NCI-H1417 treated with DMSO at 0.1 percent for 48 hours (cell line): ENCODE measurements around the gene KRT77.
"Not testable (repeated sequence)": the region's sequence is repeated elsewhere in the genome, so short reads cannot be mapped to it uniquely, and the experiment has no call there.

Experiments used
- DNase-seq: peaks from one replicate; lab custom pipeline; 2025; lab: John Stamatoyannopoulos, UW

KRT77 gene

DNA sequence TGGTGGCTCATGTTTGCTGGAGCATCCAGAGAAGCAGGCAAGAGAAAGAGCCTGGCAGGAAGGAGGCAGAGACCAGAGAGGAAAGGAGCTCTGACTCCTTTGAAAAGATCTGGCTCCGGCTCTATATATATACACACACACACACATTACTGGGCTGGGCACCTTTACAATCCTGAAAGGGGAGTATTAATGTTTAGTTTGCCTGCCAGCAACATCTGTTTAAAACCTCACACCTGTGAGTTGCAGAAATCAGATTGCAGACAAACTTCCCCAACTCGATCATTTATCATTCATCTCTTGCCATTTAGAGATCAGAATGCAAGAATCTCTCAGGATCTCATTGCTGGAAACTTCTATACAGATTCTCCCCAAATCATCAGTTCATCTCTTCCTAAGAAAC is at the start of gene KRT77:
TSS of gene KRT77 (minus strand) at position 101 of the 400 bp plus-strand sequence. CDS start at position 11, 90 bp downstream.
- DNase-seq: no peak

DNA sequence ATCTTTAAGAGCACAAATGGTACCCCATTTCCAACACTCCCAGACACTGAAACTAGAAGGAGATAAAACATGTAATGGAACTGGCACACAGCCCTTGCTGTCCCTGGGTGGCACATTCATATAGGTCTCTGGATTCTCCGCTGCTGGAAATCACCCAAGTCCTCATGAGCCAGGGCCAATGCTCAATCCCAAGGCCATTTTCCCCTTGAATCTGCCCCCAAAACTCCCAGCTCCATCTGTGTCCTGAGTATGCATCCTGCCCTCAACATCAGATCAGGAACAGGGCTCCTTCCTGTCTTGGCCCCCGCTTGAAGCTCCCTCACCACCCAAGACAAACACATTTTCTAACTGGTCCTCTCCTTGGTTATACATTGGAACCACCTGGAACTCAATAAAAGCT is 49.2 kb upstream of the KRT77 start:
- no peak for DNase-seq

DNA sequence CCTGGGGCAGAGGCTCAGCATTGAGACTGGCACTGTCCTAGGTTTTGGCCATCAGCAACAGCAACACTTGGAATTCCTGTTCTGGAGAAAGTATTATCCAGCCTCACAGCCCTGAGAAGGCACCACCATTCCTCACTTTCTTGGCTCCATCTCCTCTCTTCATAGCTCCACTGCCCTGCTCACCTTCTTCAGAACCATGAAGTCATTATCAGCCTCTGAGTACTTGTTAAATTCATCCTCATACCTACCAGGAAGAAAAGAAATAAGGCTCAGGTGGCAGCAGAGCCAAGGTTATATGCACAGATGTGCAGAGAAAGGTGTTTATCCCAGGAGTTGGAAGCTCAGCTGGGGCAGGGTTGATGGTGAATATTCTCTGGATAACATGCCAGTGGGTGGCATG is 48.5 kb upstream of the KRT77 start:
- no peak for DNase-seq

DNA sequence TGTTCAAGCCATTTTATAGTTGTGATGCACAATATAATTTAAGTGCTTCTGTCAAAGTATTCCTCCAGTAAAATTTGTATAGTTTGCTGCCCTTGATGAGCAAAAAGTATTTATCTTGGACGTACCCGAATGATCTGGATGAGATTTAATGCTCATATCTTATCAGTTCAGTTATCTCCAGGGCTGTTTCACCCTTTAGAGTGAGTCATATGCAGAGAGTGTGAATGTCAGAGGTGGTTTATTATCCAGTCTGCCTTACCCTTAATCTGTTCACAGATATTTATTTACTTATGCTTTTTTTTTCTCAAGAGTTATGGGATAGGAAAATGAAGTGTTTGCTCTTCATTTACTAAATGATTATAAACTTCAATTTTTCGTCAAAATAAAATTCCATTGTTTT is 47.2 kb upstream of the KRT77 start:
- DNase-seq: not testable (repeated sequence)

DNA sequence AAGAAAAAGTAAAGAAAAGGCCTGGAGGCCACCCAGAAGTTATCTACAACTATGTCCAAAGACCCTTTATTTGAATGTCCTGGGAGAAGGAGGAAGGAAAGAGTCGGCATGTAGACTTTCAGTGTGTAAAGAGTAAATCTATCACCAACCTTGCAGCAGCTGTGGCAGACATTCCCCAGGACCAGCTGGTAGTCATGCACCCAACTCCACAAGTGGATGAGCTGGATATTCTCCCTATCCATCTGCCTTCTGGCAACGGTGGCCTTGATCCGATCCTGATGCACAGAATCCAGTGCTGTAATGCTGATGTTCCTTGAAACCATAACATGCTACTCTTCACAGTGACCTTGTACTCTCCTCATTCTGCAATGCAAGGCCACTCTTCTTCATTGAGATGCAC is 46.5 kb upstream of the KRT77 start:
- DNase-seq: no peak

DNA sequence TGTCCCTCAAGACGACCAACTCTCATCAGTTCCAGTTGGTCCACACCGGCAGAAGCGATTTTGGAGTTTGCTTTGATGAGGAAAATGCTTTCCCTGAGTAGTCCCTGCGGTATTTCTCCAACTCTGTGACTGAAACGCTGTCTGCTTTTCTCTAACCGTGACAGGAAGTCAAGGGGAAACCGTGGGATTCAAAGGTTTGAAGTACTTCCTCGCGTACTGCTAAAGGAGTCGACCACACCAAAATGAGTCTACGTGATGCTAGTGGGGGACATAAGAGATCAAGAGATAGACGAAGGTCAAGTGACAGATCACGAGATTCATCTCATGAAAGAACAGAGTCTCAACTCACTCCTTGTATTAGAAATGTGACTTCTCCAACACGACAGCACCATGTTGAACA is 45.3 kb upstream of the KRT77 start:
- DNase-seq: no peak

DNA sequence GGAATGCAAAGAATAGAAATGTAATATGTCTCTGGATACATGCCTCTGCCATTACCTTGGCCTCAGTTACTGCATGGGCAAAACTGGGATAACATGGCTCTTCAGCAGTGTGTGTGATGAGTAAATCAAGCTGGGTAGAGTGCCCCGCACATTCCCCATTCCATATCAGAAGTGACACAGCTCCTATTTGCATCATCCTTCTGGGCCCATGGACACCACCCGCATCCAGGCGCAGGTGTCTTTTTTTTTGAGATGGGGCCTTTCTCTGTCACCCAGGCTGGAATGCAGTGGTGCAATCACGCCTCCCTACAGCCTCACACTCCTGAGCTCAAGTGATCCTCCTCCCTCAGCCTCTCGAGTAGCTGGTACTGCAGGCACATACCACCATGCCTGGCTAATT is 42.2 kb upstream of the KRT77 start:
- DNase-seq: no peak

DNA sequence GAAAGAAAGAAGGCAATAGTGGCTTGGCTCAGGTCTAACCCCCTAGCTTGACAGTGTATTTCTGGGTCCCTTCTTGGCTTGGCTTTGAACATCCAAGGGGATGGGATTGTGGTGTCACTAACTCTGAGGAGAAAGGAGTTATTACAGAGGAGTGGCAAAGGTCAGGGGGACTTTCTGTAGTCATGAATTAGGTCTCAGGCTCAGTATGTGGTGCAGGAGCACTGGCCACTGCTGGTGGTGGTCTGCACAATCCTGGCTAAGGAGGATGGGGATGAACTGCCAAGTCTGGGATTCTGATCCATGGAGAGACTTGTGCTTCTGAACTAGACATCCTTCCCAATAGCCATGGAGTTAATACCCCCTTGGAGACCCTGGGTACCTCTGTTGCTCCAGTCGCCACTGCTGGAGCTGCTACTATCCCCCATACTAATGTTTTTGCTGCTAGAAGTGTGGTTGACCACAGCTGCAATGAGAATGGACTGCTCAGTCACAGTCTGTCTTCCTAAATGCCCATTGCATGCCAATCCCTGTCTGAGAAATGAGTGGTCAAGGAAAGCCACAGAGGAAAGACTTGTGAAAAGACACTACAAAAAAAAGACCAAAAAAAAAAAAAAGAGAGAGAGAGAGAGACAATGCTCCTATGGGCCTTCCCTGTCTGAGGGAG is 41.3 kb upstream of the KRT77 start:
- no peak for DNase-seq

DNA sequence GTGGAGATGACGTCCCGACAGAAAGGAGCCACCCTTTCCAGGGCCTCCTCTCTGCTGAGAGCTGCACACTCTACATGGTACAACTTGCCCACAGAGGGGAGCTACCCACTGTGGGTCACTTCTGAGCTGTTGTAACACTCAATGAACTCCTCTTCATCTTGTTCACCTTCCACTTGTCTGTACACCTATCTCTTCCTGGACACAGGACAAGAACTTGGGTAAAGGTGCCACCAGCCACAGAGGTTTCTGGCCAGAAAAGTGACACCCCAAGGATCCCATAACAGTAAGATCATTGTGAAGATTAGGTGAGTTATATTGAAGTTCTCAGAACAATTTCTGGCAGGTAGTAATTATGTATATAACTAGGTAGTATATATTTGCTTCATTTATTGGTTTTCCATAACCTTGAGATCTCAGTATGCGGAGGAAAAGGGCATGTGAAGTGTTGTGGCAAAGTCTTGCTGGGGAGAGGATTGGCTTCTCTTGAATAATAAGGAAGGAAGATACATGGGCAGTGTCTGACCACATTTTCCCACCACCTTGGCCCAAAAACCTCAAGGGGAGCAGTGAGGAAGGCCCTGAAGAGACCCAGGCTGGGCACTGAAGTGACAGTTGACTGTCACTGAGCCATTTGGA is 39.6 kb upstream of the KRT77 start:
- no peak for DNase-seq

DNA sequence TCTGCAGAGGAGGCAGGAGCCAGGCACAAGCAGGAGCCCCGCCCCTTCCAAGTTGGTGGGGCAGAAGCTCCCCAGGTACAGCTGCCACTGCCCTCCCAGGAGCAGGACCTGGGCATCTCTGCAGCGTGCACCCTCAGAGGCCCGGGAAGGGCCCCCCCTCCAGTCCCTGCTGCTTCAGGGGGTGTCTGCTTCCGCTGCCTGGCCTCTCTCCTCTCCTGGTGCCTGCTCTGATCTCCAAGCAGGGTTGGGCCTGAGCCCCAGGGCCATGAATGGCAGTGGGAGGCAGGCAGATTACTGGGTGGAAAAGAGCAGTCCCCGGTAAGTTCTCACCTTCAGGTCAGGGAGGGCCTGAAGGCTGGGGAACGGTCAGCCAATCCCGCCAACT is 38.9 kb upstream of the KRT77 start:
- DNase-seq: no peak

DNA sequence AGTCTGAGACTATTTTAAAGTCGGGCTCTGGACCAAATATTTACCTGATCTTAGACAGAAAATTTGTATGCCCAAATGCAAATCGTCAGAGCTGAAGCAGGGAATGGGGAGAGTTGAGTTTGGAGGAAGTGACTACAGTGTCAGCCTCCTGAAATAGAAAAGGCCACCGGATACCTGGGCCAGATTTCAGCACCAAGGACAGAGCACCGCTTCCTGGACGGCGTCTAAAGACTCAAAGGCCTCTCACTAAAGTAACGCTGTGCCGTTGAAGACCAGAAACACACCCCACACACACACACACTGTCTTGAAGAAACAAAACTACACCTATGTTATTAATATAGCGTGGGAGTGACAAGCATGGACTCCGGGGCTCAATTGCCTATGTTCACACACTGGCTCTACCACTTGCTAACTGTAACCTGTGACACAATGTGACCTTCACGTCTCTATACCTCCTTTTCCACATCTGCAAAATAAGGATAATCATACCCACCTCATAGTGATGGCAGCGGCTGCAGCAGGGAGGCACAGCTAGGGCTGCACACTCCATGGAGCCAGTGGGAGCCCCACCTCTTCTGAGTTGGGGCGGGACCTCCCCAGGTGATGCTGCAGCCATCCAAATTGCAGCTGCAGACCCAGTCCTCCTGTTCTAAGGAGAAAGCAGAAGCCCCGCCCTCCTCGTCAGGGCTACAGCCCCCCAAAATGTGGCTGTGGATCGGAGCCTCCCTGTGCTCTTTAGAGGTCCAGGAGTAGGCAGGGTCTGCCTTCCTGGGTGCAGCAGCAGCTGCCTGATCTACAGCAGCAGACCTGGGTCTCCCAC is 38.3 kb upstream of the KRT77 start:
- no peak for DNase-seq

DNA sequence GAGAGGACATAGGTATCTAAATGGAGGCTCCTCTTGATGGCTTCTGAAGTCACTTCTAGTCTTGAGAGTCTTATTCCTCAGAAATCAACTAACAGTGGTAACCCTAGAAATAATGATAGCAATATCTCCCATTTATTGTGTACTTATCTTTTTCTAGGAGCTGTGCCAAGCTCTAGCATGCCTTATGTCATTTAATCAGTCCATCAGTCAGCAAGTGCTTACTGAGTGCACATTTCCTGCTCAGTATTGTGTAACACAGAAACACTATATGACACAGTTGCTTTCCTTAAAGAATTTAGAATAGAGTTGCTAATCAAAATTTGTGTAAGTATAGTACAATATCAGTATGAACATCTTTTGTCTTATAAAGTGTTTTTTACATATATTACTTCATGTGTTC is 37.3 kb upstream of the KRT77 start:
- DNase-seq: no peak

DNA sequence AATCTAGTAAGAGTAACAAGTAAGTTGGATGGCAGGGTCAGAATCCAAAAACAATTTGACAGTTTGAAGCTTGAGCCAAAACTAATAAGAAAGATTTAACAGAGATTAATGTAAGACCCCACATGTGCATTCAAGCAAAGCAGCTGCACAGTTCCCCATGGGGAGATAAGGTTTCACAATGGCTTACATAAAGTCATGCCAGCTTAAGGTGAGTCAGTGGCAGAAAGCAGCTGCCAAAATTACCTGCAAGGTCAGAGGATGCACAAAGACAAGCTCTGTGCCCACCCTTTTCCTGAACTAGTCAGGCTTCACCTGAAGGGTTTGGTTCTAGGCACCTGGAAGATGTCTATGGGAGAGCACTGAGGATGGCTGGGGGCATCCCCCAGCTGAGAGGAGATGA is 36.6 kb upstream of the KRT77 start:
- DNase-seq: no peak

DNA sequence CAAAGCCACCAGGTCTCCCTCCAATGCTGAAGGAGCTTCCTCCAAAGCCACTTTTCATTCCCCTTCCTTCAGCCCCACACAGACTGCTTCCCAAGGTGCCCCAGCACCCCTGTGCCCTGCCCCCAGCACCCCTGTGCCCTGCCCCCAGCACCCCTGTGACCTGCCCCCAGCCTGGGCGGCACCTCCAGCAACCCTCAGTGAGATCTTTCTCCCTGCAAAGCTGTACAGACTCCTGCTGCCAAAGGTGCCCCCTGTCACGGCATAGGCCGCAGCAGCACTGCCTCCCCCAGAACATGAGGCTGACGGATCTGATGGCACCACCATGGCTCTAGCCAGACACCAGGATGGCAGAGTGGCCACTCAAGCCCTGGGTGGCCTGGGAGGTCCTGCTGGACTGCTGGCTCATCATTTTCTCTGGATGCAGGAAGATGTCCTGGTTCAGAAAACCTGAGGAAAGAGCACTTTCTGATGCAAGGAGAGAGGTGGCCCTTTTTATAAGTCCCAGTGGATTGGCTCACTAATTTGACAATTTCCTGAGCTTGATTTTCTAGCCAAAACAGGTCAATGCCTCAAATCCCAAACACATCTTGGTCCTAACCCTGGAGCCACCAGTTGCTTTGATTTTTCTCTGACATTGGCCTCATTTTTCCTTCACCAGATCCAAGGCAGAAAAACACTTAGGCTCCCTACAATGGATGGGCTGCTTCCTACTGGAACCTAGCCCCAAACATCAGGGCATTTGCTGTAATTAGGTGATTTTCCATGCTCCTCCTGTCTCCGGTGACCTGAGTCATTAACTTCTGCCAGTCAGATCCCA is 32.7 kb upstream of the KRT77 start:
- DNase-seq: no peak

DNA sequence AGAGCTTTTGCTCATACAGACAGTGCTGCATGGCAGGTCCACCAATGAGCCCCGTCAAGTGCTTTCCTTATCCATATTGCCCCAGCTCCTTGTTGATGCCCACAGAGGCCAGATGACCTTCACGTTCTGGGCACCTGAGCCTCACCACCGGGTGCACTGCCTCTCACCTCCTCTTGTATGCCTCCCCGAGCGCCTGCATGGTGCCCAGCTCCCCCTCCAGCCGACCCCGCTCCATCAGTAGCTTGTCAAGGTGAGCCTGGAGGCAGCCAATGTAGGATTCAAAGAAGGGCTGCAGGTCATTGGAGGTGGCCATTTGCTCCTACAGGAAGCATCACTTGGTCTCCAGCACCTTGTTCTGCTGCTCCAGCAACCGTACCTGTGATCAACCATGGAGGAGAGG is 31.8 kb upstream of the KRT77 start:
- DNase-seq: no peak

DNA sequence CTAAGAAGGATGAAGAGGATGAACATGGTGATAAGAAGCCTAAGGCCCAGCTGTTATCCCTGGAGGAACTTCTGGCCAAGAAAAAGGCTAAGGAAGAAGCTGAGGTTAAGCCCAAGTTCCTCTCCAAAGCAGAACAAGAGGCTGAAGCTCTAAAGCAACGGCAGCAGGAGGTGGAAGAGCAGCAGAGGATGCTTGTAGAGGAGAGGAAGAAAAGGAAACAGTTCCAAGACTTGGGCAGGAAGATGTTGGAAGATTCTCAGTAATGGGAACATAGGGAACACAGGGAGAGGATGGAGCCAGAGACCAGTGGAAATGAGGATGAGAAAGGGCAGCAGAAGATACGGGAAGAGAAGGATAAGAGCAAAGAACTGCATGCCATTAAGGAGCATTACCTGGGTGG is 27.5 kb upstream of the KRT77 start:
- DNase-seq: no peak

DNA sequence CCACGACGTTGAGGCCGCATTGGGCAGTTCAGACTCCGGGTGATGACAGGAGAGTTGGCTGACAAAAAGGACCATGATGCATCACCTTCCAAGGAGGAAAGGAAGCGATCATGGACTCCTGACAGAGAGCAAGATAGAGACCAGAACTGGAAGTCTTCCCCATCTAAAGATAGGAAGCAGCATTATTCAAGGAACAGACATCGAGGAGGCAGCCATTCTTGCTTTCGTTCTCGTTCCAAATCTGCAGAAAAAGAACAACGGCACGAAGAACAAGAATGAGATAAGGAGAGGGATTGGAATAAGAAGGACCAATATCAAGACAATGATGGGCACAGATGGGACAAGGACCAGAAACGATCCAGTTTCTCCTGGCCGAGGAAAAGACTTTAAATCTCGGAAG is 27.1 kb upstream of the KRT77 start:
- DNase-seq: no peak

DNA sequence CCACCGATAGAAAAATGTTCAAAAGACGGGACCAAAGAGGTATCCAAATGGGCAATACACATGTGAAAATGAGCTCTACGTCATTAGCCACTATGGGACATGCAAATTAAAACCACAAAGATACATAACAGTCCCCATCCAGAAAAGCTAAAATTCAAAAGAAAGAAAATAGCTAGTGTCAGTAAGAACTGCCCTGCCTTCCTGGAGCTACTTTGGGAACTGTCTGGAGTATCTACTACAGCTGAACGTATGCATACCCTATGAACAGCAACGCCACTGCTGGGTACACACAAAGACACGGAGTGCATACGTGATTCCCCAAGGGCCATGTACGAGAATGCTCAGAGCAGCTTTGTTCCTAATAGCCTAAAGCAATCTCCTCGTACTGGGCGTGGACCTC is 25.8 kb upstream of the KRT77 start:
- no peak for DNase-seq

DNA sequence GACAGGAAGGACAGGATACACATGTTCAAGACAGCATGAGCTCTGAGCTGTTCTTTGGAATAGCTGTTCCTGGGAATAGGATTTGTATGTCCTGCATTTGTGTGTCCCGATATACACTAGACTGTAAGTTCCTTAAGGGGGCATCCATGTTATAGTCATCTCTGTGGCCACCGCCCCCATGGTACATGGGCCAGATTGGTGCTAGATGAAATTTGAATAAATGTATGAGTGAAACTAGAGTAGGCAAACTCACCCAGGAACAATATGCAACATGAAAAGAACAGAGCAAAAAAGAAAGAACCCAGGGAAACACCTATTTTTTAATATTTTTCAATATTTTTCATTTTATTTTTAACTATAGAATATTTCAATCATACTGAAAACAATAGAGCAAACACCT is 25.1 kb upstream of the KRT77 start:
- no peak for DNase-seq

DNA sequence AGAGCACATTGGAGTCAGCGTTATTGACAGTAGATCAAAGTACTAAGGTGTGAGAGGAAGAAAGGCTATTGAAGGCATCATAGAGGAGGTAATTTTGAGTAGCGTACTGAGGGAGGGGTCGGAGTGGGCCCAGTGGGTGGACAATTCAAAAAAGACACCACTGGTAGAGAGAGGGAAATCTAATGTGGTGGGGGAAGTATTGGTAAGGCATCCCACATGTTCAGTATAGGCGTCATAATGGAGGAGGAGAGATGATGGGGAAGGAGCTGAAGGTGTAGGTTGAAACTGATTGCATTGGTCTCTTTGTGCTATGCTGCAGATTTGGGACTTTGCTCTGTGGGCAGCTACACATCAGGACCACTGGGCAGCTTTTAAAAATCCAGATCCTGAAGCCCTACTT is 23.7 kb upstream of the KRT77 start:
- DNase-seq: no peak

DNA sequence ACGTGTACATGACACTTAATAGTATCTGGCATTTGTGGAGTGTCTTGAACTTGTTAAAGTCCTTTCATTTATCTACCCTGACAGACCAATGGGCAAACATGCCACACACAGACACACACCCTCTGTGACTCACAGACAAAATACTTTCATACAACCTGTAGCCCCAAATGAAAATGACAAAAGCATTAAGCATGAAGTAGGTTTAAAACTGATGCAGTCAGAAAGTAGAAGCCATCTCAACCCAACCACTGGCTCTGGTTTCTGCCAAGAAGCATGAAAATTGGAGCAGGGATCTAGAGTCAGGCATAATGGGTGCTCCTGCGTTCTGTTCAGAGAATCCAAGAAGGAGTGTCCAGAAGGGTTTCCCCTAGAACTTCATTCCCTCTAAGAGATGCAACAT is 23.1 kb upstream of the KRT77 start:
- DNase-seq: no peak

DNA sequence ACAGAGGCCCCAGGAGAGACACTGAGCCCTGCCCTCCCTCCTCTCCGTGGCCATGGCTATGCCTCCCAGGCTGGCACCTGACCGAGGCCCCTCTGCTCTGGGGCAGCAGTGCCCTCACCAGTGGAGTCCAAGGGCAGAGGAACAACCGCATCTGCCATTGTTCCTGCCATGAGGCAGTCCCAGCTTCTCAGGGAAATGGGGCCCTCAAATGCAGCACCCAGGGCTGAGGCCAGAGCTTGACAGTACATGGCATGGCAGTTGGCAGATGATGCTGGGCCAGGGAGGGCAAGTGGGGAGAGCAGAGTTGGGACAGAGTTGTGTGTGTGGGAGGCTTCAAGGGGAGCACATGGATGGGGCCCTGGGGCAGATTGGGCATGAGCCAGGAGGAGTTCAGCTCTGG is 21.1 kb upstream of the KRT77 start:
- no peak for DNase-seq

DNA sequence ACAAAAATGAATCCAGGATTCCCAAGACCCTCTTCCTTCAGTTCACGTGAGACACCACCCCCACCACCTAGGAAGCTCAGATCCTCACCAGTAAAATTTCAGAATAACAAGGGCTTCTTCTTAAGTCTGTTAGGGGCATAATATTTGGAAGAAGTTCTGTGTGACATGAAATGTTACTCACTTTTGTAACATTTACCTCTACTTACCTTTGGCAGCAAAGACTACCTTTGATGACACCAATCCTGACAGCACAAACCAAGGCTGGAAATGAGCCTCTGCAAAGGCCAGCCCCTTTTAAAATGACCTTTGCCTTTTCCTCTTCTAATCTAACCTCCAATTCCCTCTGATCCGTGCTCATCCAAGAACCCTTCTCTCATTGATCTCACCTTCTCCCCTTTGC is 19.4 kb upstream of the KRT77 start:
- no peak for DNase-seq
